Muscle of back (tissue), 10 donors: ENCODE measurements around the gene TP53I3. TPM values are rescaled to one million over a fixed set of nuclear protein-coding genes. Genes with fewer than 3 reads are reported as not detected.

Experiments used
- polyA plus RNA-seq, 10 donors: library from polyadenylated mRNA; unstranded; fragments of 120-200 nt; gene quantifications; one replicate each; pipeline ENCODE4 v1.2.1, GENCODE V29; 2013; ENCODE audit not compliant: insufficient read length in 10 of 10

The TP53I3 gene
- polyA plus RNA-seq, 10 donors: 24.4 to 43.5 (median 34.0) TPM

Other genes starting within 250 kb of the TP53I3 start
- gene ATAD2B, start 157.7 kb downstream of the TP53I3 start, polyA plus RNA-seq: 10 to 100 TPM; 10.2 to 15.5 (median 12.9) TPM
- gene UBXN2A, start 144.4 kb downstream of the TP53I3 start, polyA plus RNA-seq: 10 to 100 TPM; 16.7 to 24.0 (median 20.3) TPM
- 1 to 10 TPM; 1.8 to 3.5 (median 2.7) TPM for gene MFSD2B, start 74.7 kb downstream of the TP53I3 start, polyA plus RNA-seq
- 10 to 100 TPM in 6 of 10 donors, 1 to 10 TPM in 4; 8.3 to 12.2 (median 10.4) TPM for gene WDCP, start 37.4 kb downstream of the TP53I3 start, polyA plus RNA-seq
- gene FKBP1B, start 35.1 kb downstream of the TP53I3 start, polyA plus RNA-seq: 1 to 10 TPM; 1.6 to 3.9 (median 2.6) TPM
- 100 to 1,000 TPM in 1 of 10 donors, 10 to 100 TPM in 9; 77.4 to 100 (median 89.4) TPM for gene SF3B6, start 8.5 kb downstream of the TP53I3 start, polyA plus RNA-seq
- gene PFN4, start 38.5 kb upstream of the TP53I3 start, polyA plus RNA-seq: 1 to 10 TPM; 1.1 to 2.2 (median 1.4) TPM
- 10 to 100 TPM; 11.3 to 26.8 (median 13.7) TPM for gene FAM228B, start 38.6 kb upstream of the TP53I3 start, polyA plus RNA-seq
- gene FAM228A, start 90.2 kb upstream of the TP53I3 start, polyA plus RNA-seq: under 1 TPM; 0.11 to 0.52 (median 0.34) TPM